Uterus (tissue), 4 donors: Measurements from ENCODE around the gene DDX46. TPM values are rescaled to one million over a fixed set of nuclear protein-coding genes. Genes with fewer than 3 reads are reported as not detected.

Experiments used
- DNase-seq, 2 donors: peaks; one replicate each; pipeline ENCODE4 v3.0.0-alpha.2; 2019 to 2020
- H3K27ac ChIP-seq, 2 donors: fragments of 200-600 bp; sonication (generic); 1 replicate in 1 of 2; 2 replicates in 1 of 2; pipeline ENCODE4 v1.5.1; 2016 to 2018
- H3K27me3 ChIP-seq, 2 donors: fragments of 200-600 bp; sonication (generic); one replicate each; pipeline ENCODE4 v1.5.1; 2018 to 2019; ENCODE audit warnings: control low read depth in 1 of 2
- H3K36me3 ChIP-seq, 2 donors: fragments of 200-600 bp; sonication (generic); one replicate each; pipeline ENCODE4 v1.5.1; 2019; ENCODE audit warnings: control low read depth in 1 of 2
- H3K4me1 ChIP-seq, 2 donors: fragments of 200-600 bp; sonication (generic); one replicate each; pipeline ENCODE4 v1.5.1; 2018 to 2019; ENCODE audit warnings: control low read depth in 1 of 2
- H3K4me3 ChIP-seq, 2 donors: fragments of 200-600 bp; sonication (generic); 1 replicate in 1 of 2; 2 replicates in 1 of 2; pipeline ENCODE4 v1.5.1; 2018 to 2019; ENCODE audit warnings: mild to moderate bottlenecking in 1 of 2
- H3K9me3 ChIP-seq, 2 donors: fragments of 200-600 bp; sonication (generic); one replicate each; pipeline ENCODE4 v1.5.1; 2019; ENCODE audit warnings: control low read depth in 1 of 2
- CTCF ChIP-seq, 4 experiments: fragments of 200-600 bp in 2 of 4; fragments of 450-650 bp in 2 of 4; sonication (generic) in 2 of 4; IDR thresholded peaks; one replicate each; pipeline ENCODE4 v1.5.1; 2016 to 2019; ENCODE audit warnings: antibody characterized with exemption in 4 of 4, mild to moderate bottlenecking in 2 of 4, moderate library complexity in 1 of 4
- POLR2A ChIP-seq, 2 donors: fragments of 450-650 bp; IDR thresholded peaks; one replicate each; pipeline ENCODE4 v1.6.1; 2016; ENCODE audit warnings: antibody characterized with exemption in 2 of 2, mild to moderate bottlenecking in 1 of 2, moderate library complexity in 1 of 2
- intact Hi-C: fragments of 100-400 bp; cut with DNase I; formaldehyde crosslinking; loops from one replicate; pipeline ENCODE4 v1.15.1; 2023; ENCODE audit warnings: low total_unique reads
- total RNA-seq, 4 donors: library from RNA; depleted of rRNA in 3 of 4; stranded (reverse); fragments of >200 nt in 3 of 4; gene quantifications; one replicate each; pipeline versions ENCODE4 v1.1.0 to v1.2.4, GENCODE V29; 2014 to 2023
- donor health status: DM: yes; HTN: yes; CAD: no.

Gene DDX46
- total RNA-seq, 4 donors from 2014 or later: 38.2 to 63.7 (median 47.6) TPM

GRCh38 chr5:134794819-134795218 lies 36.2 kb downstream of the DDX46 start:
- Histone ChIP-seq H3K27ac (no peak overlapping the region), H3K27me3 (no peaks in the 10 kb centered on the region), H3K9me3 (no peaks in the 10 kb centered on the region), H3K4me3 (no peak overlapping the region), H3K36me3 (no peaks in the 10 kb centered on the region), H3K4me1 (no peaks in the 10 kb centered on the region)
- no peak for TF ChIP-seq CTCF (IDR thresholded peaks at IDR 0.05)
- TF ChIP-seq POLR2A (IDR thresholded peaks at IDR 0.05): no peak
- intact Hi-C loops: no loop called here
- no peak for DNase-seq

- H3K27me3 ChIP-seq: no peaks in the 10 kb centered on the region
- no peaks in the 10 kb centered on the region for H3K9me3 ChIP-seq
- H3K27ac ChIP-seq: no peak overlapping the region
- DNase-seq: no peak
- no peaks in the 10 kb centered on the region for H3K4me1 ChIP-seq
- no peaks in the 10 kb centered on the region for H3K36me3 ChIP-seq
- H3K4me3 ChIP-seq: no peak overlapping the region
- intact Hi-C loops: no loop called here
- TF ChIP-seq POLR2A (IDR thresholded peaks at IDR 0.05): no peak
- TF ChIP-seq CTCF (IDR thresholded peaks at IDR 0.05): no peak
Observed at GRCh38 chr5:134798468-134798867, 39.9 kb downstream of the DDX46 start.

GRCh38 chr5:134803821-134804220 lies 45.2 kb downstream of the DDX46 start:
- H3K27ac ChIP-seq: no peak overlapping the region
- intact Hi-C loops: no loop called here
- no peaks in the 10 kb centered on the region for H3K27me3 ChIP-seq
- H3K9me3 ChIP-seq: no peaks in the 10 kb centered on the region
- H3K4me3 ChIP-seq: no peak overlapping the region
- no peaks in the 10 kb centered on the region for H3K36me3 ChIP-seq
- DNase-seq: no peak
- TF ChIP-seq POLR2A (IDR thresholded peaks at IDR 0.05) (no peak), CTCF (IDR thresholded peaks at IDR 0.05) (no peak)
- H3K4me1 ChIP-seq: no peaks in the 10 kb centered on the region

GRCh38 chr5:134813407-134813806 lies 54.8 kb downstream of the DDX46 start:
- Histone ChIP-seq H3K9me3 (no peaks in the 10 kb centered on the region), H3K4me3 (no peak overlapping the region), H3K27ac (no peak overlapping the region), H3K36me3 (no peaks in the 10 kb centered on the region), H3K4me1 (no peaks in the 10 kb centered on the region), H3K27me3 (no peaks in the 10 kb centered on the region)
- intact Hi-C loops: no loop called here
- TF ChIP-seq POLR2A (IDR thresholded peaks at IDR 0.05) (no peak), CTCF (IDR thresholded peaks at IDR 0.05) (no peak)
- DNase-seq: no peak

GRCh38 chr5:134813827-134814226 lies 55.2 kb downstream of the DDX46 start:
- H3K27me3 ChIP-seq: no peaks in the 10 kb centered on the region
- no peaks in the 10 kb centered on the region for H3K4me1 ChIP-seq
- H3K4me3 ChIP-seq: no peak overlapping the region
- no peak for DNase-seq
- H3K36me3 ChIP-seq: no peaks in the 10 kb centered on the region
- H3K9me3 ChIP-seq: no peaks in the 10 kb centered on the region
- TF ChIP-seq POLR2A (IDR thresholded peaks at IDR 0.05) (no peak), CTCF (IDR thresholded peaks at IDR 0.05) (no peak)
- intact Hi-C loops: no loop called here
- no peak overlapping the region for H3K27ac ChIP-seq
